Liver (tissue), 9 donors: ENCODE measurements around the gene UCK2. TPM values are rescaled to one million over a fixed set of nuclear protein-coding genes. Genes with fewer than 3 reads are reported as not detected.

Experiments used
- DNase-seq: peaks from one replicate; pipeline ENCODE4 v3.0.0-alpha.2; 2017; ENCODE audit warnings: low spot score
- H3K27ac ChIP-seq, 2 donors: one replicate each; pipeline ENCODE4 v1.7.0; 2013; ENCODE audit warnings: inconsistent platforms in 2 of 2, low read length in 2 of 2, control low read depth in 1 of 2, low read depth in 1 of 2, mild to moderate bottlenecking in 1 of 2
- H3K27me3 ChIP-seq, 4 donors: one replicate each; pipeline versions ENCODE4 v1.6.1 to v1.7.0; 2013; ENCODE audit warnings: low read length in 3 of 4, inconsistent platforms in 1 of 4, mild to moderate bottlenecking in 1 of 4, moderate library complexity in 1 of 4; ENCODE audit not compliant: control insufficient read depth in 4 of 4, insufficient read depth in 4 of 4
- H3K36me3 ChIP-seq, 4 donors: one replicate each; pipeline versions ENCODE4 v1.6.1 to v1.7.0; 2013; ENCODE audit warnings: low read length in 3 of 4, mild to moderate bottlenecking in 3 of 4, low read depth in 1 of 4, moderate library complexity in 1 of 4; ENCODE audit not compliant: control insufficient read depth in 4 of 4, insufficient read depth in 3 of 4
- H3K4me1 ChIP-seq, 4 donors: one replicate each; pipeline versions ENCODE4 v1.6.1 to v1.7.0; 2013; ENCODE audit warnings: low read length in 3 of 4, mild to moderate bottlenecking in 3 of 4, moderate library complexity in 1 of 4; ENCODE audit not compliant: control insufficient read depth in 4 of 4, insufficient read depth in 4 of 4
- H3K4me3 ChIP-seq, 3 donors: one replicate each; pipeline versions ENCODE4 v1.6.1 to v1.7.0; 2013; ENCODE audit warnings: low read length in 3 of 3, control low read depth in 1 of 3, low read depth in 1 of 3, mild to moderate bottlenecking in 1 of 3
- H3K9ac ChIP-seq, 2 donors: one replicate each; pipeline ENCODE4 v1.7.0; 2013; ENCODE audit warnings: low read length in 2 of 2, mild to moderate bottlenecking in 2 of 2, moderate library complexity in 2 of 2, control low read depth in 1 of 2, low read depth in 1 of 2
- H3K9me3 ChIP-seq, 4 donors: one replicate each; pipeline versions ENCODE4 v1.6.1 to v1.7.0; 2013; ENCODE audit warnings: low read length in 3 of 4; ENCODE audit not compliant: control insufficient read depth in 4 of 4
- EGR1 ChIP-seq, 2 donors: IDR thresholded peaks; 2 replicates each; pipeline ENCODE4 v1.6.1; 2016 to 2018; ENCODE audit warnings: antibody characterized with exemption in 2 of 2, low read depth in 2 of 2
- FOXA1 ChIP-seq: IDR thresholded peaks from 2 replicates; pipeline ENCODE4 v1.6.1; 2016; ENCODE audit warnings: antibody characterized with exemption
- FOXA2 ChIP-seq: IDR thresholded peaks from 2 replicates; pipeline ENCODE4 v1.6.1; 2016; ENCODE audit warnings: antibody characterized with exemption
- GABPA ChIP-seq, 2 donors: IDR thresholded peaks in 1 of 2; conservative IDR thresholded peaks in 1 of 2; 2 replicates each; pipeline ENCODE4 v1.6.1; 2016; ENCODE audit warnings: antibody characterized with exemption in 2 of 2, mild to moderate bottlenecking in 1 of 2, moderate library complexity in 1 of 2
- HNF4A ChIP-seq, 2 donors: conservative IDR thresholded peaks; 2 replicates each; pipeline ENCODE4 v1.6.1; 2016; ENCODE audit warnings: antibody characterized with exemption in 2 of 2, mild to moderate bottlenecking in 2 of 2
- HNF4G ChIP-seq: IDR thresholded peaks from 2 replicates; pipeline ENCODE4 v1.6.1; 2016; ENCODE audit warnings: antibody characterized with exemption
- JUND ChIP-seq, 2 donors: IDR thresholded peaks; 2 replicates each; pipeline ENCODE4 v1.6.1; 2016; ENCODE audit warnings: antibody characterized with exemption in 2 of 2
- NR2F2 ChIP-seq: IDR thresholded peaks from 2 replicates; pipeline ENCODE4 v1.6.1; 2016; ENCODE audit warnings: antibody characterized with exemption
- RAD21 ChIP-seq, 2 donors: IDR thresholded peaks; 2 replicates each; pipeline ENCODE4 v1.6.1; 2016; ENCODE audit warnings: antibody characterized with exemption in 2 of 2, mild to moderate bottlenecking in 2 of 2
- RXRA ChIP-seq, 2 donors: IDR thresholded peaks; 2 replicates each; pipeline ENCODE4 v1.6.1; 2017 to 2018; ENCODE audit warnings: antibody characterized with exemption in 2 of 2, mild to moderate bottlenecking in 1 of 2
- SP1 ChIP-seq: IDR thresholded peaks from 2 replicates; pipeline ENCODE4 v1.6.1; 2018; ENCODE audit warnings: antibody characterized with exemption, mild to moderate bottlenecking
- TAF1 ChIP-seq: conservative IDR thresholded peaks from 2 replicates; pipeline ENCODE4 v1.6.1; 2016; ENCODE audit warnings: antibody characterized with exemption, mild to moderate bottlenecking
- YY1 ChIP-seq: IDR thresholded peaks from 2 replicates; pipeline ENCODE4 v1.6.1; 2016; ENCODE audit warnings: antibody characterized with exemption, mild to moderate bottlenecking
- WGBS: extraction: QIAGEN DNeasy Blood & Tissue Kit; methylation state at CpG from one replicate; pipeline ENCODE4 v1.1.7; 2013; 5-methylcytosine and 5-hydroxymethylcytosine counted together
- polyA plus RNA-seq, 2 donors: library from polyadenylated mRNA; stranded (reverse) in 1 of 2; unstranded in 1 of 2; fragments of 200-250 nt in 1 of 2; fragments of >200 nt in 1 of 2; fragmentation: Nextera tagmentation in 1 of 2; extraction: Ambion mirVana in 1 of 2; gene quantifications; one replicate each; pipeline versions ENCODE4 v1.2.1 to v1.2.3, GENCODE V29; 2013 to 2015
- total RNA-seq, 2 donors: library from RNA; depleted of rRNA; stranded (reverse); fragments of >200 nt; gene quantifications; one replicate each; pipeline ENCODE4 v1.2.3, GENCODE V29; 2014
- TF ChIP-seq, protein P1 (sequence below): IDR thresholded peaks from 2 replicates; pipeline ENCODE4 v1.6.1; 2016; ENCODE audit warnings: antibody characterized with exemption
- TF ChIP-seq, protein P2 (sequence below): fragments of 150-350 bp; IDR thresholded peaks from 2 replicates; pipeline ENCODE4 v1.5.1; 2017; ENCODE audit warnings: improper control_type of control experiment, low read depth, low read length; ENCODE audit not compliant: missing input control
- TF ChIP-seq, protein P3 (sequence below): IDR thresholded peaks from 2 replicates; pipeline ENCODE4 v1.6.1; 2016; ENCODE audit warnings: antibody characterized with exemption
- donor health status: healthy.
- donor health status: healthy.
- donor health status: healthy.
- donor health status: healthy.
- donor health status: healthy.

The UCK2 gene
- total and polyA plus RNA-seq, 4 donors: 8.9 to 25.5 (median 17.3) TPM

DNA sequence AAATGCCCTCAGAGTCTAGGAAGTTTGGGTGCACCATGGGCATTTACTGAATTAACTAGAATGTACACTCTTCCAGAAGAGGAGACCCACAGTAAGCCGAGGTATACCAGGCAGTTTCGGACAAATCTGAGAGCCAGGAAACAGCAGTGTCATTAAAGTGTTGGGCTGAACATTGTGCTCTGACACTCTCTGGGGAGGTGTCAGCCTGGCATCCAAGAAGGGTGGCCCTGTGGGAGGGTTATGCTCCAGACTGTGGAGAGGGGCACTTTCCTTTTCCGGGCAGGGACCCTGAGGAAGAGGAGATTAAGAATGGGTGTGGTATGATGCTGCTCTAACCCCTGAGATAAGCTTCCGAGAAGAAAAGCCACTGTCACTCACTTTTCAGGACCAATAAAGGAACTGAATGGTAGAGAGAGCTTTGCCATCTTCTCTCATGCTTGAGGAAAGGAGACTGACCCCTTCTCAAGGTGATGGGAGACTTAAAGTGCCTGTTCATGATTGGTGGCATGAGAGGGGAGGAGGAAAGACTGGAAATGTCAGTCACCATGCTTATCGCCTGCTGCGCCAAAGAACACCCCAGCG, 98.2 kb downstream of the UCK2 start:
- 75% methylated on average over 7 of the region's 7 CpGs for WGBS
- Histone ChIP-seq H3K36me3 (no peaks in the 10 kb centered on the region), H3K27me3 (no peaks in the 10 kb centered on the region), H3K27ac (no peak overlapping the region), H3K9me3 (no peaks in the 10 kb centered on the region), H3K4me1 (peaks cover 0 to 3% (median 0%) of the 10 kb centered on the region in 4 donors), H3K4me3 (no peak overlapping the region), H3K9ac (no peak overlapping the region)
- no peak for DNase-seq
- TF ChIP-seq RXRA (IDR thresholded peaks at IDR 0.05) (no peak), SP1 (no peak), YY1 (no peak), HNF4G (no peak)
- TF ChIP-seq, protein P1, sequence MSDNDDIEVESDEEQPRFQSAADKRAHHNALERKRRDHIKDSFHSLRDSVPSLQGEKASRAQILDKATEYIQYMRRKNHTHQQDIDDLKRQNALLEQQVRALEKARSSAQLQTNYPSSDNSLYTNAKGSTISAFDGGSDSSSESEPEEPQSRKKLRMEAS: no peak

DNA sequence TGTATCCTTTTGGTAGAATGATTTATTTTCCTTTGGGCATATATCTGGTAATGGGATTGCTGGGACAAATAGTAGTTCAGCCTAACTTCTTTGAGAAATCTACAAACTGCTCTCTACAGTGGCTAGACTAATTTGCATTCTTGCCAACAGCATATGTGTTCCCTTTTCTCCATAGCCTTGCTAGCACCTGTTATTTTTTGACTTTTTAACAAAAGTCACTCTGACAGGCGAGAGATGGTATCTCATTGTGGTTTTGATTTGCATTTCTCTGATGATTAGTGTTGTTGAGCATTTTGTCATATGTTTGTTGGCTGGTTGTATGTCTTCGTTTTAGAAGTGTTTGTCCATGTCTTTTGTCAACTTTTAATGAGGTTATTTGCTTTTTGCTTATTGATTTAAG, 99.8 kb downstream of the UCK2 start:
- no peak for TF ChIP-seq FOXA2
- TF ChIP-seq FOXA1: no peak
- no peak for TF ChIP-seq JUND (IDR thresholded peaks at IDR 0.05)
- TF ChIP-seq, protein P2, sequence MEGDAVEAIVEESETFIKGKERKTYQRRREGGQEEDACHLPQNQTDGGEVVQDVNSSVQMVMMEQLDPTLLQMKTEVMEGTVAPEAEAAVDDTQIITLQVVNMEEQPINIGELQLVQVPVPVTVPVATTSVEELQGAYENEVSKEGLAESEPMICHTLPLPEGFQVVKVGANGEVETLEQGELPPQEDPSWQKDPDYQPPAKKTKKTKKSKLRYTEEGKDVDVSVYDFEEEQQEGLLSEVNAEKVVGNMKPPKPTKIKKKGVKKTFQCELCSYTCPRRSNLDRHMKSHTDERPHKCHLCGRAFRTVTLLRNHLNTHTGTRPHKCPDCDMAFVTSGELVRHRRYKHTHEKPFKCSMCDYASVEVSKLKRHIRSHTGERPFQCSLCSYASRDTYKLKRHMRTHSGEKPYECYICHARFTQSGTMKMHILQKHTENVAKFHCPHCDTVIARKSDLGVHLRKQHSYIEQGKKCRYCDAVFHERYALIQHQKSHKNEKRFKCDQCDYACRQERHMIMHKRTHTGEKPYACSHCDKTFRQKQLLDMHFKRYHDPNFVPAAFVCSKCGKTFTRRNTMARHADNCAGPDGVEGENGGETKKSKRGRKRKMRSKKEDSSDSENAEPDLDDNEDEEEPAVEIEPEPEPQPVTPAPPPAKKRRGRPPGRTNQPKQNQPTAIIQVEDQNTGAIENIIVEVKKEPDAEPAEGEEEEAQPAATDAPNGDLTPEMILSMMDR: no peak
- TF ChIP-seq, protein P3, sequence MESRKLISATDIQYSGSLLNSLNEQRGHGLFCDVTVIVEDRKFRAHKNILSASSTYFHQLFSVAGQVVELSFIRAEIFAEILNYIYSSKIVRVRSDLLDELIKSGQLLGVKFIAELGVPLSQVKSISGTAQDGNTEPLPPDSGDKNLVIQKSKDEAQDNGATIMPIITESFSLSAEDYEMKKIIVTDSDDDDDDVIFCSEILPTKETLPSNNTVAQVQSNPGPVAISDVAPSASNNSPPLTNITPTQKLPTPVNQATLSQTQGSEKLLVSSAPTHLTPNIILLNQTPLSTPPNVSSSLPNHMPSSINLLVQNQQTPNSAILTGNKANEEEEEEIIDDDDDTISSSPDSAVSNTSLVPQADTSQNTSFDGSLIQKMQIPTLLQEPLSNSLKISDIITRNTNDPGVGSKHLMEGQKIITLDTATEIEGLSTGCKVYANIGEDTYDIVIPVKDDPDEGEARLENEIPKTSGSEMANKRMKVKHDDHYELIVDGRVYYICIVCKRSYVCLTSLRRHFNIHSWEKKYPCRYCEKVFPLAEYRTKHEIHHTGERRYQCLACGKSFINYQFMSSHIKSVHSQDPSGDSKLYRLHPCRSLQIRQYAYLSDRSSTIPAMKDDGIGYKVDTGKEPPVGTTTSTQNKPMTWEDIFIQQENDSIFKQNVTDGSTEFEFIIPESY: no peak
- TF ChIP-seq, protein P1: no peak
- TF ChIP-seq NR2F2: no peak
- TF ChIP-seq SP1: no peak
- no peak for TF ChIP-seq EGR1 (IDR thresholded peaks at IDR 0.05; ENCODE audit: low read depth in 2 of 2)
- TF ChIP-seq RAD21 (IDR thresholded peaks at IDR 0.05): no peak
- TF ChIP-seq GABPA (IDR thresholded peaks at IDR 0.05 in 1 of 2, conservative IDR thresholded peaks at IDR 0.05 in 1 of 2): no peak
- TF ChIP-seq HNF4G: no peak
- TF ChIP-seq TAF1: no peak
- no peak for TF ChIP-seq YY1
- TF ChIP-seq HNF4A (conservative IDR thresholded peaks at IDR 0.05): no peak
- H3K4me3 ChIP-seq: no peak overlapping the region
- WGBS: 44% methylated on average over 2 of the region's 2 CpGs
- no peak overlapping the region for H3K9ac ChIP-seq
- H3K36me3 ChIP-seq: no peaks in the 10 kb centered on the region
- H3K27me3 ChIP-seq: no peaks in the 10 kb centered on the region
- peaks cover 0 to 3% (median 0%) of the 10 kb centered on the region in 4 donors for H3K4me1 ChIP-seq
- H3K9me3 ChIP-seq: no peaks in the 10 kb centered on the region
- H3K27ac ChIP-seq: no peak overlapping the region
- no peak for DNase-seq
